ENCODE measurements around the gene TRPC5OS.

Gene TRPC5OS

GRCh38 chrX:111857534-111858060 is 18.4 kb upstream of the TRPC5OS start:
- Histone ChIP-seq H4K20me1 (ENCODE audit: insufficient read depth, low read length) (no peaks in the 10 kb centered on the region), H3K9me2 (replicated peaks; ENCODE audit: insufficient read depth, low read length) (no peaks in the 10 kb centered on the region), H3K79me2 (ENCODE audit: low read length) (no peaks in the 10 kb centered on the region), H3F3A (ENCODE audit: insufficient read depth, low read length) (no peaks in the 10 kb centered on the region), H3K27ac (ENCODE audit: low read length) (no peak overlapping the region), H3K36me3 (replicated peaks; ENCODE audit: insufficient read depth, low read length) (no peaks in the 10 kb centered on the region), H3K4me1 (ENCODE audit: low read length) (no peaks in the 10 kb centered on the region), H3K4me2 (ENCODE audit: low read depth, low read length) (no peak overlapping the region), H3K9ac (ENCODE audit: low read length) (no peak overlapping the region), H3K9me3 (replicated peaks; ENCODE audit: insufficient read depth, low read length) (no peaks in the 10 kb centered on the region), H3K27me3 (replicated peaks; ENCODE audit: insufficient read depth, low read length) (no peaks in the 10 kb centered on the region), H2AFZ (ENCODE audit: low read length) (no peak overlapping the region), H3K4me3 (ENCODE audit: low read length) (no peak overlapping the region)
- no peak for DNase-seq
- TF ChIP-seq EZH2phosphoT487 (IDR thresholded peaks at IDR 0.05; ENCODE audit: low read length), result no peak
- TF ChIP-seq CTCF (IDR thresholded peaks at IDR 0.05; ENCODE audit: low read length), result no peak
- no peak for TF ChIP-seq EZH2 (optimal IDR thresholded peaks at IDR 0.05; ENCODE audit: low read depth, low read length)

GRCh38 chrX:111861605-111862004 is 14.4 kb upstream of the TRPC5OS start:
- no peaks in the 10 kb centered on the region for H3K36me3 ChIP-seq (replicated peaks; ENCODE audit: insufficient read depth, low read length)
- H3K9me3 ChIP-seq (replicated peaks; ENCODE audit: insufficient read depth, low read length), result no peaks in the 10 kb centered on the region
- no peaks in the 10 kb centered on the region for H3K4me1 ChIP-seq (ENCODE audit: low read length)
- H3K4me2 ChIP-seq (ENCODE audit: low read depth, low read length), result no peak overlapping the region
- H3K27ac ChIP-seq (ENCODE audit: low read length), result no peak overlapping the region
- H3K9me2 ChIP-seq (replicated peaks; ENCODE audit: insufficient read depth, low read length), result no peaks in the 10 kb centered on the region
- H4K20me1 ChIP-seq (ENCODE audit: insufficient read depth, low read length), result no peaks in the 10 kb centered on the region
- H3K4me3 ChIP-seq (ENCODE audit: low read length), result no peak overlapping the region
- H3K79me2 ChIP-seq (ENCODE audit: low read length), result no peaks in the 10 kb centered on the region
- no peak overlapping the region for H3K9ac ChIP-seq (ENCODE audit: low read length)
- DNase-seq, result no peak
- H2AFZ ChIP-seq (ENCODE audit: low read length), result no peak overlapping the region
- no peaks in the 10 kb centered on the region for H3F3A ChIP-seq (ENCODE audit: insufficient read depth, low read length)
- no peak for TF ChIP-seq CTCF (IDR thresholded peaks at IDR 0.05; ENCODE audit: low read length)
- no peak for TF ChIP-seq EZH2 (optimal IDR thresholded peaks at IDR 0.05; ENCODE audit: low read depth, low read length)
- no peak for TF ChIP-seq EZH2phosphoT487 (IDR thresholded peaks at IDR 0.05; ENCODE audit: low read length)
- H3K27me3 ChIP-seq (replicated peaks; ENCODE audit: insufficient read depth, low read length), result no peaks in the 10 kb centered on the region

- H3K27ac ChIP-seq (ENCODE audit: low read length), result no peak overlapping the region
- H3K9me2 ChIP-seq (replicated peaks; ENCODE audit: insufficient read depth, low read length), result no peaks in the 10 kb centered on the region
- H2AFZ ChIP-seq (ENCODE audit: low read length), result no peak overlapping the region
- no peaks in the 10 kb centered on the region for H3K36me3 ChIP-seq (replicated peaks; ENCODE audit: insufficient read depth, low read length)
- no peaks in the 10 kb centered on the region for H3K27me3 ChIP-seq (replicated peaks; ENCODE audit: insufficient read depth, low read length)
- TF ChIP-seq EZH2phosphoT487 (IDR thresholded peaks at IDR 0.05; ENCODE audit: low read length), result no peak
- TF ChIP-seq CTCF (IDR thresholded peaks at IDR 0.05; ENCODE audit: low read length), result no peak
- TF ChIP-seq EZH2 (optimal IDR thresholded peaks at IDR 0.05; ENCODE audit: low read depth, low read length), result no peak
- H3K4me3 ChIP-seq (ENCODE audit: low read length), result no peak overlapping the region
- no peak overlapping the region for H3K9ac ChIP-seq (ENCODE audit: low read length)
- H3K79me2 ChIP-seq (ENCODE audit: low read length), result no peaks in the 10 kb centered on the region
- no peaks in the 10 kb centered on the region for H3K9me3 ChIP-seq (replicated peaks; ENCODE audit: insufficient read depth, low read length)
- H3K4me1 ChIP-seq (ENCODE audit: low read length), result peaks cover 16% of the 10 kb centered on the region
- H3K4me2 ChIP-seq (ENCODE audit: low read depth, low read length), result no peak overlapping the region
- DNase-seq, result no peak
- 0 out of 2 replicates have a peak, but pooled peaks cover 9% of the 10 kb centered on the region for H3F3A ChIP-seq (ENCODE audit: insufficient read depth, low read length)
- no peaks in the 10 kb centered on the region for H4K20me1 ChIP-seq (ENCODE audit: insufficient read depth, low read length)
Measured at GRCh38 chrX:111867236-111867635, 8.7 kb upstream of the TRPC5OS start.
